SK-N-SH (cell line): ENCODE results near the gene KASH5.

Source experiments
- JUND ChIP-seq: IDR thresholded peaks from 2 replicates; pipeline ENCODE4 v1.4.0; 2012
- USF2 ChIP-seq: fragments of 150-350 bp; IDR thresholded peaks from 2 replicates; pipeline ENCODE4 v1.6.1; 2017; ENCODE audit warnings: antibody characterized with exemption, low read length, low read depth, borderline replicate concordance
- TF ChIP-seq, protein P1 (sequence below): fragments of 200-600 bp; sonication (generic); IDR thresholded peaks from 2 replicates; pipeline ENCODE4 v1.6.1; 2017; ENCODE audit warnings: antibody characterized with exemption, mild to moderate bottlenecking, moderate library complexity
- TF ChIP-seq, protein P2 (sequence below): IDR thresholded peaks from 2 replicates; pipeline ENCODE4 v1.4.0; 2012; ENCODE audit warnings: low read depth

- TF ChIP-seq, protein P1, sequence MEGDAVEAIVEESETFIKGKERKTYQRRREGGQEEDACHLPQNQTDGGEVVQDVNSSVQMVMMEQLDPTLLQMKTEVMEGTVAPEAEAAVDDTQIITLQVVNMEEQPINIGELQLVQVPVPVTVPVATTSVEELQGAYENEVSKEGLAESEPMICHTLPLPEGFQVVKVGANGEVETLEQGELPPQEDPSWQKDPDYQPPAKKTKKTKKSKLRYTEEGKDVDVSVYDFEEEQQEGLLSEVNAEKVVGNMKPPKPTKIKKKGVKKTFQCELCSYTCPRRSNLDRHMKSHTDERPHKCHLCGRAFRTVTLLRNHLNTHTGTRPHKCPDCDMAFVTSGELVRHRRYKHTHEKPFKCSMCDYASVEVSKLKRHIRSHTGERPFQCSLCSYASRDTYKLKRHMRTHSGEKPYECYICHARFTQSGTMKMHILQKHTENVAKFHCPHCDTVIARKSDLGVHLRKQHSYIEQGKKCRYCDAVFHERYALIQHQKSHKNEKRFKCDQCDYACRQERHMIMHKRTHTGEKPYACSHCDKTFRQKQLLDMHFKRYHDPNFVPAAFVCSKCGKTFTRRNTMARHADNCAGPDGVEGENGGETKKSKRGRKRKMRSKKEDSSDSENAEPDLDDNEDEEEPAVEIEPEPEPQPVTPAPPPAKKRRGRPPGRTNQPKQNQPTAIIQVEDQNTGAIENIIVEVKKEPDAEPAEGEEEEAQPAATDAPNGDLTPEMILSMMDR: no peak
- no peak for TF ChIP-seq JUND
- TF ChIP-seq, protein P2, sequence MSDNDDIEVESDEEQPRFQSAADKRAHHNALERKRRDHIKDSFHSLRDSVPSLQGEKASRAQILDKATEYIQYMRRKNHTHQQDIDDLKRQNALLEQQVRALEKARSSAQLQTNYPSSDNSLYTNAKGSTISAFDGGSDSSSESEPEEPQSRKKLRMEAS: no peak
- no peak for TF ChIP-seq USF2
These were observed 30.5 kb downstream of the KASH5 start for GRCh38 chr19:49418511-49418910.
